Measurements from ENCODE around the gene P2RX5. TPM values are rescaled to one million over a fixed set of nuclear protein-coding genes. Genes with fewer than 3 reads are reported as not detected.

The P2RX5 gene
- total and polyA plus RNA-seq, 8 donors = 1.1 to 37.5 (median 5.9) TPM; not detected in 2

- Histone ChIP-seq H3K9me3 (no peaks in the 10 kb centered on the region), H3K36me3 (no peaks in the 10 kb centered on the region), H3K4me1 (peaks cover 0 to 19% (median 8%) of the 10 kb centered on the region in 4 donors), H3K27ac (no peak overlapping the region), H3K27me3 (peaks cover 0 to 47% (median 15%) of the 10 kb centered on the region in 3 donors), H3K4me3 (no peak overlapping the region)
- WGBS, 5 donors = 75 to 85% (median 81%) methylated on average over 20 of the region's 20 CpGs
- no peak for DNase-seq
- TF ChIP-seq CTCF (IDR thresholded peaks at IDR 0.05) = no peak
- TF ChIP-seq POLR2A (IDR thresholded peaks at IDR 0.05) = no peak
- TF ChIP-seq POLR2AphosphoS5 (IDR thresholded peaks at IDR 0.05) = no peak
- no peak for TF ChIP-seq EP300 (IDR thresholded peaks at IDR 0.05)
- intact Hi-C loops (cut with DNase I; ENCODE audit: low total_unique reads) = no loop called here
These were observed 14.4 kb downstream of the P2RX5 start for GRCh38 chr17:3681565-3681964.

- Histone ChIP-seq H3K4me3 (no peak overlapping the region), H3K4me1 (peaks cover 0 to 19% (median 8%) of the 10 kb centered on the region in 4 donors), H3K9me3 (no peaks in the 10 kb centered on the region), H3K27me3 (peaks cover 0 to 47% (median 15%) of the 10 kb centered on the region in 3 donors), H3K36me3 (no peaks in the 10 kb centered on the region), H3K27ac (no peak overlapping the region)
- 80 to 89% (median 85%) methylated on average over 12 of the region's 12 CpGs for WGBS, 5 donors
- intact Hi-C loops (cut with DNase I; ENCODE audit: low total_unique reads) = no loop called here
- no peak for DNase-seq
- TF ChIP-seq POLR2A (IDR thresholded peaks at IDR 0.05) = no peak
These were observed 14.9 kb downstream of the P2RX5 start for GRCh38 chr17:3681057-3681456.

GRCh38 chr17:3679531-3680126 is 16.3 kb downstream of the P2RX5 start:
- Histone ChIP-seq H3K27ac (no peak overlapping the region), H3K36me3 (no peaks in the 10 kb centered on the region), H3K9me3 (no peaks in the 10 kb centered on the region), H3K4me3 (no peak overlapping the region), H3K27me3 (peaks cover 0 to 38% (median 7%) of the 10 kb centered on the region in 3 donors), H3K4me1 (peaks cover 0 to 19% (median 8%) of the 10 kb centered on the region in 4 donors)
- TF ChIP-seq EP300 (IDR thresholded peaks at IDR 0.05) (no peak), CTCF (IDR thresholded peaks at IDR 0.05) (no peak), POLR2A (IDR thresholded peaks at IDR 0.05) (no peak), POLR2AphosphoS5 (IDR thresholded peaks at IDR 0.05) (no peak)
- 49 to 56% (median 55%) methylated on average over 12 to 20 of the region's 20 CpGs for WGBS, 5 donors
- DNase-seq = no peak
- intact Hi-C loops (cut with DNase I; ENCODE audit: low total_unique reads) = no loop called here

- Histone ChIP-seq H3K4me1 (peaks cover 0 to 19% (median 8%) of the 10 kb centered on the region in 4 donors), H3K9me3 (no peaks in the 10 kb centered on the region), H3K36me3 (no peaks in the 10 kb centered on the region), H3K27me3 (peaks cover 0 to 31% (median 4%) of the 10 kb centered on the region in 3 donors), H3K4me3 (no peak overlapping the region), H3K27ac (no peak overlapping the region)
- 79 to 87% (median 84%) methylated on average over 24 to 27 of the region's 27 CpGs for WGBS, 5 donors
- no peak for DNase-seq
- TF ChIP-seq POLR2A (IDR thresholded peaks at IDR 0.05) = no peak
- TF ChIP-seq POLR2AphosphoS5 (IDR thresholded peaks at IDR 0.05) = no peak
- TF ChIP-seq CTCF (IDR thresholded peaks at IDR 0.05) = no peak
- TF ChIP-seq EP300 (IDR thresholded peaks at IDR 0.05) = no peak
- intact Hi-C loops (cut with DNase I; ENCODE audit: low total_unique reads) = no loop called here
These were observed 17.0 kb downstream of the P2RX5 start for GRCh38 chr17:3678821-3679530.
